ENCODE data around the gene SH2D1A. TPM values are rescaled to one million over a fixed set of nuclear protein-coding genes. Genes with fewer than 3 reads are reported as not detected.

The SH2D1A gene
- total RNA-seq, 1 donor from 2014 or later = 0.10 TPM

- intact Hi-C loops (cut with micrococcal nuclease) = no loop called here
- ATAC-seq (no peak), DNase-seq (no peak)
Observed at GRCh38 chrX:124348182-124348581, 1.8 kb downstream of the SH2D1A start.

- ATAC-seq = no peak
- intact Hi-C loops (cut with micrococcal nuclease) = no loop called here
- no peak for DNase-seq
Observed at GRCh38 chrX:124348885-124349453, 2.6 kb downstream of the SH2D1A start.

DNA sequence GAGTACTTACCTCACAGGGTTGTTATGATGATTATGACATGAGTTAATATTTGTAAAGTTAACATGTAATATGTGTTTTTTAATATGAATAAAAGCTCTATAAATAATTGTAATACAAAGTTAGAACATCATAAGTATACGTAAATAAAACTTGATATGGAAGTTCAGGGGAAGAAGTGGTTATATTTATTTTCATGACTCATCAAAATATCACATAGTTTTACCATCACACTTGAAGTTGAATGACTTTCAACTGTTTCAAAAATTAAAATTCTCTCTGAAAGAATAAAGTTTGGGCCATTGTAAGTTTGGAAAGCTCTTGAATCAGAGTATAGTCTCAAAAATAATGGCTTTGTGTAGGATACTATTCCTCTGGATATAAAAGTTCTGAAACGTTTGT lies 8.3 kb downstream of the SH2D1A start:
- no peak for ATAC-seq
- no peak for DNase-seq
- intact Hi-C loops (cut with micrococcal nuclease) = no loop called here

DNA sequence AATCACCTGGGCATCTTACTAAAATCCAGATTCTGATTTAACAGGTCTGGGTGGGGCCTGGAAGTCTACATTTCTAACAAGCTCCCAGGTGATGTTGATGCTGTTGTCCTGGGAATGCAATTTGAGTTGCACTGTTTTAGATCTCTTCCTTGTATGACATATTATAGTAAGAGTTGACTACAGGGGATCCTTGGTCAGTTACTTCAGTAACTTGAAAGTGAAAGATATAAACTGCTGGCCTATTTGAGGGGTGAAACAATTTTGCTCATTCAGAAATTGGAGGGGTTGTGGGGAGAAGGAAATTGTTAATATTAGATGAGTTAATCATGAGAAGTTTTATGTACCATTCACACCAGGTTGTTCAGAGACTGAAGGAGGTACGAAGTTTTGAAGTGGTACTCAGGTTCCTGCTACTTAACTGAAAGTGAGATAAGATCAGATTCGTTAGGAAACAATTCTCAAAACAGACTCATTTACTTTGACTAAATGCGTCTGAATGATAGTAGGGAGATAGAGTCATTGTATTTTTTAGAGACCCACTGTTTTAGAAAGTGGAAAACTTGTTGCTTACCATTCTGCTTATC lies 12.5 kb downstream of the SH2D1A start:
- intact Hi-C loops (cut with micrococcal nuclease) = no loop called here
- DNase-seq (no peak), ATAC-seq (no peak)

DNA sequence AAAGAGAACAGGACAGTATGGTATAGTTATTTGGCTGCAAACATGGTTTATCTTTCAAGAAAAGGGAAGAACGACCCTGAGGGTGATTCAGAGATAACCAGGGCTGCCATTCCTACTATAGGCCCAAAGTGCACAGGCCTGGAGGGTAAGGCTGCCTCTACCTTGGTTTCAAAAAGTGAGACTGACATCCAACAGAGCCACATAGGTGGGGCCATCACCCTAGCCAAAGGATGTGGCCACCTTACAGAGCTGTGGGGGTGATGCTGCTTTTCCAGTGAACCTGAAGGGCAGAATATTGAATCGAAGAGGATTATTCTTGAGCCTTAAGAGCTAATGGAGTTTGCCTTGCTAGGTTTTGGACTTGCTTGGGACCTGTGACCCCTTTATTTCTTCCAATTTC lies 15.7 kb downstream of the SH2D1A start:
- ATAC-seq (no peak), DNase-seq (no peak)
- intact Hi-C loops (cut with micrococcal nuclease) = no loop called here

DNA sequence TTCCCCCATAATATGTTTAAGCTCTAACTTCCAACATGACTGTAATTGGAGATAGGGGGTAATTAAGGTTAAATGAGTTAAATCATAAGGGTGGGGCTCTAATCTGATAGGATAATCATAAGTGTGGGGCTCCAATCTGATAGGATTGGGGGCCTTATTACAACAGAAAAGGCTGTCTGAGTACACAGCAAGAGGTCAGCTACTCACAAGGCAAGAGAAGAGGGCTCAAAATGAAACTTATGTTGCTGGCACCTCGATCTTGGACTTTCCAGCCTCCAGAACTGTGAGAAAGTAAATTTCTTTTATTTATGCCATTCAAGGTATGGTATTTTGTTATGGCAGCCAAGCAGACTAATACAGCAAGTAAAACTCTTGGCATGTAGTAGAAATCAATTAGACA lies 16.4 kb downstream of the SH2D1A start:
- intact Hi-C loops (cut with micrococcal nuclease) = no loop called here
- no peak for ATAC-seq
- no peak for DNase-seq

DNA sequence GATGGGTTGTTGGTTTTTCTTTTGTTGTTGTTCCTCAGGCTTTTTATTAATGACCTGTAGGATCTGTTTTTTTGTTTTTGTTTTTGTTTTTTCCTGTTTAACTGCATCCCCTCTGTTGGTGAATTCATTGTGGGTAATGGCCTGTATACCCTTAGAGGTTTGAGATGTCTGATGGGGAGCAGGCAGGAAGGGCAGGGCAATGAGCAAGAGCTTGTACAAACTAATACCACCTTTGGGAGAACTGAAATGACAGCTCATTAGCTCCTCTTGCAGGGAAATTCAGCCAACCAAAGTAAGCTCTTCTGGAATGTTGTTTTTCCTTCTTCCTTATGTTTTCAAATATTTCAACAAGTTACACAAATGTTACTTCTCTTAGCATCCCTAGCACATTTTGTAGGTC lies 23.4 kb downstream of the SH2D1A start:
- intact Hi-C loops (cut with micrococcal nuclease) = no loop called here
- ATAC-seq (no peak), DNase-seq (no peak)

GRCh38 chrX:124373348-124373747 lies 27.0 kb downstream of the SH2D1A start:
- no peak for DNase-seq
- ATAC-seq = no peak
- intact Hi-C loops (cut with micrococcal nuclease) = no loop called here

DNA sequence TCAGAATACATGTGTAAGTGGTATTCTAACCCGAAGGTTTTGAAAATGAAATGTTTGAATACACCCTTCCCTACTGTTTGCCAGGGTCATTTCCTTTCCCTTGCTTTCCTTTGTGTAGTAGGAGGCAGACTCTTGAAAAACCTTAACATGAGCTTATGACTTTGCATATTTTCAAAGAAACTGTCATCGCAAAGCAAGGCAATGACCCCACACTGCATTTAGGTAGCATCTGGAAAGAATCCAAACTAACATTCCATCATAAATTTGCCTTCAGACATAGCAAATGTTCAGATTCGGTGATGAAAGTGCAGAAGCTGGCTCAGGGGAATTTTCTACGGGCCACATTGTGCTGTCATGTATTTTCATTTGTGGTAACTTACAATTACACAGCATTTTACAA lies 32.3 kb downstream of the SH2D1A start:
- ATAC-seq (no peak), DNase-seq (no peak)
- intact Hi-C loops (cut with micrococcal nuclease) = no loop called here

DNA sequence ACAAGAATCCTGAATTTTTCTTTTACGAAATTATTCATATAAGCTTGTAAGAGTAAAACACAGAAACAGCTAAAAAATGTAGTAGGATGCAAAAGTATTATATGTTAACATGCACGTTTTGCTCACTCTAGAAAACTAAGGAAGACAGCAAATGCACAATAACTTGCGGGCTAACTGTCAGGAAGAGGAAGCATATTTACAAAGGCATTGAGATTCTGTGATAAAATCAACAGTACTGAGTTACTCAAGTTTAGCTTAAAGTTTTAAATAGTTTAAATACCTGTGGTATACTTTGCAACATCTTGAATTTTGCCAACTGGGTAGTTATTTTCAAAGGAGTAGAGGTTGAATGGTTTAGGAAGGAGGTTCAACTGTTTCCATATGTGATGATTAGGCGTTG lies 37.0 kb downstream of the SH2D1A start:
- intact Hi-C loops (cut with micrococcal nuclease) = no loop called here
- ATAC-seq = no peak
- no peak for DNase-seq

GRCh38 chrX:124386401-124386800 lies 40.0 kb downstream of the SH2D1A start:
- intact Hi-C loops (cut with micrococcal nuclease) = no loop called here
- no peak for DNase-seq
- no peak for ATAC-seq

GRCh38 chrX:124388562-124388961 lies 42.2 kb downstream of the SH2D1A start:
- ATAC-seq (peak; percentile 37), DNase-seq (peak; percentile 22)
- intact Hi-C loops (cut with micrococcal nuclease) = no loop called here

DNA sequence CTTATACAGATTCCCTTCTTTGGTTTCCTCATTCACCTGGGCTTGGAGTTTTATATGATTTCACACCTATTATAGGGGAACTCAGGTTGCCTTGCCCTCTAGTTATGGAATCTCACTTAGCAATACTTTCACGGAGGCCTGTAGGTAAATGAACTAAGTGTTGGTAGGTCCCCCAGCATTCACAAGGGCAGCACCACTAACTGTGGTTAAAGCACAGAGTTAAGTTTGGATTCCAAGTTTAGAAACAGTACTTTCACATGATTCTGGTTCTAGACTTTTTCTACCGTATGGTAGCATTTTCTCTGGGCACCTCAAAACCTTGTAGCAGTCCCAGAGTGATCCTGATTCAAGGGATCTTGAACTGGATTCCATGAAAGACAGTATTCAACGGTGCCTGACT lies 46.4 kb downstream of the SH2D1A start:
- intact Hi-C loops (cut with micrococcal nuclease) = no loop called here

DNA sequence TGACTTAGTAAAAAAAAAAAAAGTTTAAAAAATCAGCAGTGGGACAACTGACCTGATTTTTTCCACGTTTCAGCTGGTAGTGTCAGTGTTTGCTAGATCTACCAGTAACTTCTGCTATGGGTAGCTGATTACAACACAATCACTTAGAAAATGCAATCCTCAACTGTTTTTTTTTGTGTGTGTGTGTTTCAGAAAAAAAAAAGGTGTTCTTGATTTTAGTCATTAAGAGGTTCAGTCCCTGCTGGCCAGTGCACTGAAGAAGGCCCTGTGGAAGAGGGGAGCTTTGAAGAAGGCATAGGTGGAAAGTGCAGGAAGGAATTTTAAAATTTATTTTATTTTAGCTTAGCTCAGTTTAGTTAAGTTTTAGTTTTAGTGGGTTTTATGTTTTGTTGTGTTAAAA lies 46.9 kb downstream of the SH2D1A start:
- intact Hi-C loops (cut with micrococcal nuclease) = no loop called here
- ATAC-seq = no peak
- no peak for DNase-seq

More for the DNA sequence above, 46.4 kb downstream of the SH2D1A start:
- DNase-seq = no peak
- ATAC-seq = no peak

- ATAC-seq (no peak), DNase-seq (no peak)
- intact Hi-C loops (cut with micrococcal nuclease) = no loop called here
Observed at GRCh38 chrX:124393659-124394058, 47.3 kb downstream of the SH2D1A start.

DNA sequence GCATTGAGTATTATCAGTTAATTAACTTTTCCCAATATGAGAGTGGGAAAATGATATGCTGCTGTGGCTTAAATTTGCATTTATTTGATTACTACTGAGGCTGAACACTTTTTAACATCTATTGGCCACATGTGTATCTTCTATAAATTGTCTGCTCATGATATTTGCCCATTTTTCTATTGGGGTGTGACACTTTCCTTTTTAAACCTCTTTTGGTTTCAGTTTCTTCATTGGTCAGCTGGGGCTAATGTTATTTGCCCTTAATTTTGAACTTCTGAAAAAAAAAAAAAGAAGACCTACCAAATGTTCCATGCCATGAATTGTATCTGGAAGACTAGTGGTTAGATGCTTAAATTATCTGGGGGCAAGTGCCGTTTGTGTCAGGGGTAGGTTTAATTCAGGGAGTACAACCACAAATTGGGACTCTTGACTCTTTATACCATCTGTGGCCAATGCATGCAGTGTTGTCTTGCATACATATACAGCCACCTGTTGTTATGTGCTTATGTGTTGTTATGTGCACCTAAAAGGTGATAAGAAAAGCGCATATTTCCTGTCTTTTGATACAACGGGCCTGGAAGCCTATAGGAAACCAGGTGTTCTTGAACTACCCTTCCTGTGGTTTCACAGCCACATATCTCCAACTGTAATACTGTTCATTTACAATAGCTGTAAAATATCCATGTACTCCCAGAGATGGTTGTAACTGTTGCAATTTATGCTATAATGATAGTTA lies 49.0 kb downstream of the SH2D1A start:
- ATAC-seq (no peak), DNase-seq (no peak)
- intact Hi-C loops (cut with micrococcal nuclease) = no loop called here

GRCh38 chrX:124401696-124402095 lies 55.3 kb downstream of the SH2D1A start:
- DNase-seq = no peak
- intact Hi-C loops (cut with micrococcal nuclease) = no loop called here
- no peak for ATAC-seq

DNA sequence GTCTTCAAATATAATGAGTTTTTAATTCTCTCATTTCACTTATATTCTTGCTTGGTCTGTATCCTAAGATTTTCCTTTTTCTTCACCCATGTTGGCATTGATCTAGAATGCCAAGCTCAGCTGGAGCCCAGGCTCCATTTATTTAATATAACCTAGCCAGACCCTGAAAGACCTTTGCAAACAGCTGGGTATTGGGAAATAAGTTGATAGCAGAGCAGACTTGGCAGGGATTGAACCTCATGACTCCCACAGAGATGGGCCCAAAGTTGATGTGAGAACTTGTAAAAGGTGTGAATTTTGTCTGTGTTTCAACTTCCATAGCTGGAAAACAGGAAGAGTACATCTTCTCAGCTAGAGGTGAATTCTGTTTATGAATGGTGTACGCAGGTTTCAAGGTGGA lies 59.5 kb downstream of the SH2D1A start:
- intact Hi-C loops (cut with micrococcal nuclease) = no loop called here
- DNase-seq (no peak), ATAC-seq (peak; percentile 56)

DNA sequence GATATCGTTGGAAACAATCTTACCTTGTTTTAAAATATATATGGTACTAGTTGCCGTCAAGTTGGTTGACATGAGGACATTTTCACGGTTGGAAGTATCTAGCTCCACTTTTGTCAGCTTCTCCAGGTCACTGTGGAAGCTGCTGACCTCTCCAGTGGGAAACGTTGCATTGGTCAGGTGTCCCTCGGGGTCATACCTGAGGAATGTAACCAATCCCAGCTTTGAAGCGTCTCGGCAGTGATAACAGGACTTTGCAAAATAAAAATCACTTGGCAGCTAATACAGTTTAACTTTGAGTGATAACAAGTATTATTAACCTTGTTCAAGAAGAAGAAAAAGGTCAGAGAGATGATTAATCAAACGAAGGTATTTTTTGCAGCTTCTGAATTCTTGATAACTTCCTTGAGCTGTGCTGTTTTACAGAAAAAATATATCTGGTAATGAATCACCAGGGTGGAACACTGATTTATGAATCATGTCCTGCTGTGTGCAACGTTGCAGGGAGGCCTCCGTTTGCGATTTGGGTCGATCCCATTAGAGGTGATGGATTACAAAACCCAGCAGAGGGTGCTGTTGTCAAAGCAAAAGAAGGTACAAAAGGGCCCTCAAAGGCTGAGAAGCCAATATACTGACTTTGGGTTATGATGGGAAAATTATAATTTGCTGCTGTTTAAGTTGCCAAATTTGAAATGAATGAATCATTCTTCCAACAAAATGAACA lies 60.1 kb downstream of the SH2D1A start:
- intact Hi-C loops (cut with micrococcal nuclease) = no loop called here
- DNase-seq = peak; percentile 25
- peak; percentile 78 for ATAC-seq

DNA sequence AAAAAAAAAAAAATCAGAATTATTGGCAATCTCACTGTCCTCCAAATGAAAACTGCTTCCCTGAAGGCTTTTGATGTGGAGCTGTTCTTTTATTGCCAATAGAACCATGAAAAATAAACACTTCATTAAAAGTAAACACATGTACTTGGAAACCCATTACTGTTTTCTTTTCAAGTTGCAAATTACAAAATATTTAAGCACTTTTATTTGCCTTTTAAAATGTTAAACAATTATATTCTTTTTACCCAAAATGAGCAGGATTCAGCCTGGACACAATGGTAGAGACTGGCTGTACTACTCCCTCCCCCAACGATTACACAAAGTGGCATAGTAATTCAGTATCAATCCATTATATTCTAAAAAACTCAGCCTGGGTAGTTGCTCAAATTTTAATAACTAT lies 60.9 kb downstream of the SH2D1A start:
- intact Hi-C loops (cut with micrococcal nuclease) = no loop called here
- DNase-seq (no peak), ATAC-seq (no peak)

Measured in left ventricle myocardium superior (tissue), 1 donor.